Amygdala (tissue), 56 donors: ENCODE results near the gene NOM1.
"Not testable (repeated sequence)": the region's sequence is repeated elsewhere in the genome, so short reads cannot be mapped to it uniquely, and the experiment has no call there.

Experiments
- DNase-seq, 56 donors: peaks; one replicate each; lab custom pipeline; 2025; lab: John Stamatoyannopoulos, UW

NOM1 gene

GRCh38 chr7:156935250-156935649, 14.3 kb upstream of the NOM1 start:
- no peak for DNase-seq

GRCh38 chr7:156936766-156937165, 12.7 kb upstream of the NOM1 start:
- not testable (repeated sequence) for DNase-seq

- no peak for DNase-seq
Measured at GRCh38 chr7:156940421-156941122, 8.9 kb upstream of the NOM1 start.

GRCh38 chr7:156941393-156942182, 7.9 kb upstream of the NOM1 start:
- DNase-seq: no peak

- DNase-seq: no peak
Measured at GRCh38 chr7:156942708-156943090, 6.8 kb upstream of the NOM1 start.

GRCh38 chr7:156943091-156944041, 6.1 kb upstream of the NOM1 start:
- DNase-seq: no peak

- no peak for DNase-seq
Measured at GRCh38 chr7:156944876-156945275, 4.6 kb upstream of the NOM1 start.

GRCh38 chr7:156947120-156947843, 2.2 kb upstream of the NOM1 start:
- DNase-seq: peak in 3 of 56 donors; percentile 5 to 9 (median 7)

GRCh38 chr7:156948361-156948760, 1.2 kb upstream of the NOM1 start:
- no peak for DNase-seq

- DNase-seq: peak in 1 of 56 donors; percentile 6
Measured at GRCh38 chr7:156950381-156950858, 908 bp downstream of the NOM1 start.

- DNase-seq: not testable (repeated sequence)
Measured at GRCh38 chr7:156953215-156953614, 3.7 kb downstream of the NOM1 start.

GRCh38 chr7:156954941-156955340, 5.4 kb downstream of the NOM1 start:
- no peak for DNase-seq

GRCh38 chr7:156956727-156957126, 7.2 kb downstream of the NOM1 start:
- no peak for DNase-seq

- no peak for DNase-seq
Measured at GRCh38 chr7:156962145-156962544, 12.6 kb downstream of the NOM1 start.

GRCh38 chr7:156962897-156963296, 13.4 kb downstream of the NOM1 start:
- DNase-seq: no peak

- DNase-seq: no peak
Measured at GRCh38 chr7:156963472-156963871, 14.0 kb downstream of the NOM1 start.

GRCh38 chr7:156964971-156965370, 15.5 kb downstream of the NOM1 start:
- no peak for DNase-seq

GRCh38 chr7:156966387-156966786, 16.9 kb downstream of the NOM1 start:
- DNase-seq: no peak

- DNase-seq: no peak
Measured at GRCh38 chr7:156968183-156968582, 18.7 kb downstream of the NOM1 start.

GRCh38 chr7:156969972-156970420, 20.5 kb downstream of the NOM1 start:
- DNase-seq: no peak
